HUES48 (cell line): Measurements from ENCODE around the gene GPD1L.
A peak's percentile ranks its signal among the peaks of the same experiment; 100 is the strongest.

ENCODE experiments used
- H3K27ac ChIP-seq: one replicate; pipeline ENCODE4 v1.7.0; 2013; ENCODE audit warnings: low read depth, low read length, inconsistent platforms
- H3K27me3 ChIP-seq: 2 replicates; pipeline ENCODE4 v1.6.1; 2013; ENCODE audit warnings: mild to moderate bottlenecking, low read length; ENCODE audit not compliant: control insufficient read depth, insufficient read depth
- H3K36me3 ChIP-seq: 2 replicates; pipeline ENCODE4 v1.6.1; 2013; ENCODE audit warnings: low read length; ENCODE audit not compliant: control insufficient read depth, insufficient read depth
- H3K4me1 ChIP-seq: 2 replicates; pipeline ENCODE4 v1.6.1; 2013; ENCODE audit warnings: mild to moderate bottlenecking, low read length; ENCODE audit not compliant: control insufficient read depth, insufficient read depth
- H3K4me3 ChIP-seq: 2 replicates; pipeline ENCODE4 v1.5.1; 2013; ENCODE audit warnings: mild to moderate bottlenecking, low read depth, low read length
- H3K9ac ChIP-seq: 2 replicates; pipeline ENCODE4 v1.6.1; 2013; ENCODE audit warnings: mild to moderate bottlenecking, low read depth, low read length, moderate library complexity
- H3K9me3 ChIP-seq: 2 replicates; pipeline ENCODE4 v1.6.1; 2013; ENCODE audit warnings: low read length; ENCODE audit not compliant: control insufficient read depth, insufficient read depth

The GPD1L gene

GRCh38 chr3:32136703-32137102 is 30.3 kb downstream of the GPD1L start:
- Histone ChIP-seq H3K9ac (no peak overlapping the region), H3K27me3 (no peaks in the 10 kb centered on the region), H3K36me3 (no peaks in the 10 kb centered on the region), H3K9me3 (no peaks in the 10 kb centered on the region), H3K27ac (no peak overlapping the region), H3K4me3 (no peak overlapping the region), H3K4me1 (peaks cover 5% of the 10 kb centered on the region; the same call in 1 of the 2 replicates)

DNA sequence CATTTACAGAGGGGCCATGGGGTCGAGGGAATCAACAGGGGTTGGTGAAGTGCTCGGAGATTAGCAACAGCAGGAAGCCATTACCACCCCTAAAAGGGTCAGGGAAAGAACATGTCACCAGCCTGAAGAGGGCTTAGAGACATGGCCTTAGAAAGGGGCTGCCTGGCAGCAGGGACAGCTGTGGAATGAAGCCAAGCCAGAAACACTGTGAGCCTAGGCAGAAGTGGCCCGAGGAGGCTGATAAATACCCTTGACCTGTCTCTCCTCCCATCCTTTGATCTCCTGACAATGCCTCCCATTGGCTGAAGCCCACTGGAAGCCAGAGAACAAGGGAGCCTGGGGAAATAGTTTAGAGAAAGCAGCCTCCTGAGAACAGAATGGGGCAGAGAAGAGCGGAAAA is 31.4 kb downstream of the GPD1L start:
- Histone ChIP-seq H3K4me3 (no peak overlapping the region), H3K36me3 (no peaks in the 10 kb centered on the region), H3K9me3 (no peaks in the 10 kb centered on the region), H3K9ac (no peak overlapping the region), H3K27ac (no peak overlapping the region), H3K27me3 (no peaks in the 10 kb centered on the region), H3K4me1 (peaks cover 5% of the 10 kb centered on the region; the same call in 1 of the 2 replicates)

DNA sequence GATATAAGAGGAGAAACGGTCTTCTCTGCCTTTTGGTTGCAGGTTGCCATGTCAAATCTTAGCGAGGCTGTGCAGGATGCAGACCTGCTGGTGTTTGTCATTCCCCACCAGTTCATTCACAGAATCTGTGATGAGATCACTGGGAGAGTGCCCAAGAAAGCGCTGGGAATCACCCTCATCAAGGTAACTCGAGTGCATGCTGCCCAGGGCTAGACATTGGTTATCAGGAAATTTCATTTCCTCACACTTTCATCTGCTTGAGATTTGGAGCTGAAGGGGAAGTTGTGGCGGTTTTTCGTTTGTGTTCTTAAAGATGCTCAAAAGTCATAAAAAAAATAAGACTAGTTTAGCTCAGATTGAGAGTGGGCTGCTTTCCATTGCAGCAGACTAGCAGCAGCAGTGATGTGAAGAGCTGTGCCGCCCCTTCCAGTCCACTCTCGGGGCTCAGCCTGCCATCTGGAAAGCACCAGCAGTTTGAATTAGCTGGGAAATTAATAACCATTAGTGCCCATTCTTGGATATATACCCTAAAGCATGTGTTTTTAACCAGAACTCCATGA is 32.2 kb downstream of the GPD1L start:
- H3K36me3 ChIP-seq, result no peaks in the 10 kb centered on the region
- no peaks in the 10 kb centered on the region for H3K9me3 ChIP-seq
- no peaks in the 10 kb centered on the region for H3K27me3 ChIP-seq
- H3K4me1 ChIP-seq, result peaks cover 5% of the 10 kb centered on the region; the same call in 1 of the 2 replicates
- no peak overlapping the region for H3K9ac ChIP-seq
- no peak overlapping the region for H3K27ac ChIP-seq
- no peak overlapping the region for H3K4me3 ChIP-seq

- no peaks in the 10 kb centered on the region for H3K36me3 ChIP-seq
- H3K4me1 ChIP-seq, result peaks cover 5% of the 10 kb centered on the region; the same call in 1 of the 2 replicates
- H3K9me3 ChIP-seq, result no peaks in the 10 kb centered on the region
- H3K4me3 ChIP-seq, result no peak overlapping the region
- H3K27ac ChIP-seq, result no peak overlapping the region
- no peak overlapping the region for H3K9ac ChIP-seq
- no peaks in the 10 kb centered on the region for H3K27me3 ChIP-seq
These were observed 34.5 kb downstream of the GPD1L start for GRCh38 chr3:32140943-32141342.

DNA sequence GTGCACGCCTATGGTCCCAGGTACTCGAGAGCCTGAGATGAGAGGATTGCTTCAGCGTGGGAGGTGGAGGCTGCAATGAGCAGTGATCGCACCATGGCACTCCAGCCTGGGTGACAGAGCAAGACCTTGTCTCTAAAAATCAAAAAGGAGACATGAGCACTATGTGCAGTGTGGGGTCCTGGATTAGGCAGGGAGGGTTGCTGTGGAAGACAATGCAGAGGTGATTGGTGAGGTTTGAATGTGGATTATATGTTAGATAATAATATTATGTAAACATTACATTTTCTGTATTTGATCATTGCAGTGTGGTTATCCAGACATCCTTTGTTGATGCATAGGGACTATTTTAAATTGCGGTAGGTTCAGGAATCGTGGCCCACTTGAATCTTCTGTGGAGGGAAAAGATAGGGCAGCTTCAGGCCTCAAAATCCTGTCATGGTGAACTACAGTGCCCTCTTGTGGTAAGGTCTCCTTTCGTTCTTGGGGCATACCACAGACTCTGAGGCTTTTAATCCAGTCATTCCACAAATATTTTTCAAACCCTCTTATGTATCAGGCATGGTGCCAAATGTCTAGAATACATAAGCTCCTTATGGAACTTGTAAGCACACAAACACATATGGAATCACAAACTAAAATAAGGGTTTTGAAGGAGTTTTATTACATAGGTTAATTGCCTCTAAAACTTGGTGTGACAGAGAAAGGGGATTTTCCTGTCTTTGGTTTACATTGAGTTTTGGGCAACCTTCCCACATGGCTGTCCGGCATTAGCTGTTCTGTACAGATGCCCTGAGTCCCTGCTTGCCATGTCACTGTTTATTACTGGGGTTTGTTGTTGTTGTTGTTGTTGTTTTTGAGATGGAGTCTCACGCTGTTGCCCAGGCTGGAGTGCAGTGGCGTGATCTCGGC is 37.7 kb downstream of the GPD1L start:
- Histone ChIP-seq H3K4me1 (peaks cover 20% of the 10 kb centered on the region), H3K27ac (no peak overlapping the region), H3K4me3 (no peak overlapping the region), H3K36me3 (no peaks in the 10 kb centered on the region), H3K27me3 (no peaks in the 10 kb centered on the region), H3K9me3 (no peaks in the 10 kb centered on the region), H3K9ac (no peak overlapping the region)

- Histone ChIP-seq H3K9ac (no peak overlapping the region), H3K9me3 (no peaks in the 10 kb centered on the region), H3K4me3 (no peak overlapping the region), H3K27ac (peak overlapping the region; percentile 2), H3K4me1 (peaks cover 20% of the 10 kb centered on the region), H3K36me3 (no peaks in the 10 kb centered on the region), H3K27me3 (no peaks in the 10 kb centered on the region)
These were observed 40.4 kb downstream of the GPD1L start for GRCh38 chr3:32146746-32147211.

- Histone ChIP-seq H3K9ac (no peak overlapping the region), H3K27ac (no peak overlapping the region), H3K4me3 (no peak overlapping the region), H3K36me3 (no peaks in the 10 kb centered on the region), H3K27me3 (no peaks in the 10 kb centered on the region), H3K4me1 (peaks cover 20% of the 10 kb centered on the region), H3K9me3 (no peaks in the 10 kb centered on the region)
These were observed 41.1 kb downstream of the GPD1L start for GRCh38 chr3:32147509-32147908.

GRCh38 chr3:32147933-32148332 is 41.5 kb downstream of the GPD1L start:
- H3K9ac ChIP-seq, result no peak overlapping the region
- peak overlapping the region; percentile 49 for H3K27ac ChIP-seq
- no peaks in the 10 kb centered on the region for H3K27me3 ChIP-seq
- no peaks in the 10 kb centered on the region for H3K9me3 ChIP-seq
- peaks cover 20% of the 10 kb centered on the region for H3K4me1 ChIP-seq
- H3K36me3 ChIP-seq, result no peaks in the 10 kb centered on the region
- H3K4me3 ChIP-seq, result no peak overlapping the region

GRCh38 chr3:32148351-32148750 is 41.9 kb downstream of the GPD1L start:
- H3K9ac ChIP-seq, result no peak overlapping the region
- H3K9me3 ChIP-seq, result no peaks in the 10 kb centered on the region
- peaks cover 20% of the 10 kb centered on the region for H3K4me1 ChIP-seq
- no peaks in the 10 kb centered on the region for H3K36me3 ChIP-seq
- no peaks in the 10 kb centered on the region for H3K27me3 ChIP-seq
- H3K27ac ChIP-seq, result peak overlapping the region; percentile 49
- H3K4me3 ChIP-seq, result no peak overlapping the region

- Histone ChIP-seq H3K27me3 (no peaks in the 10 kb centered on the region), H3K9me3 (no peaks in the 10 kb centered on the region), H3K4me3 (no peak overlapping the region), H3K9ac (no peak overlapping the region), H3K4me1 (no peaks in the 10 kb centered on the region), H3K27ac (no peak overlapping the region), H3K36me3 (no peaks in the 10 kb centered on the region)
These were observed 47.2 kb downstream of the GPD1L start for GRCh38 chr3:32153414-32154204.
